CD14-positive monocyte (primary cell): ENCODE results near the gene SYTL1. TPM values are rescaled to one million over a fixed set of nuclear protein-coding genes. Genes with fewer than 3 reads are reported as not detected.

Experiments used
- DNase-seq, 3 donors: peaks; one replicate each; pipeline ENCODE4 v3.0.0-alpha.2; 2011 to 2022
- H2AFZ ChIP-seq: 2 replicates; pipeline ENCODE4 v1.6.0; 2012; ENCODE audit warnings: mild to moderate bottlenecking, low read depth, low read length, inconsistent platforms; ENCODE audit not compliant: insufficient read depth, poor library complexity, severe bottlenecking
- H3K27ac ChIP-seq, 2 donors: 1 replicate in 1 of 2; 2 replicates in 1 of 2; pipeline ENCODE4 v1.5.1; 2012 to 2013; ENCODE audit warnings: low read length in 2 of 2, control low read depth in 1 of 2, inconsistent platforms in 1 of 2, low read depth in 1 of 2, mild to moderate bottlenecking in 1 of 2
- H3K27me3 ChIP-seq, 2 donors: one replicate each; pipeline versions ENCODE4 v1.6.0 to v1.6.1; 2011 to 2013; ENCODE audit warnings: low read length in 2 of 2; ENCODE audit not compliant: control insufficient read depth in 2 of 2, insufficient read depth in 2 of 2
- H3K36me3 ChIP-seq, 2 donors: replicated peaks in 1 of 2; 1 replicate in 1 of 2; 2 replicates in 1 of 2; pipeline versions ENCODE4 v1.5.1 to v1.6.1; 2012 to 2013; ENCODE audit warnings: low read length in 2 of 2, control low read depth in 1 of 2, inconsistent platforms in 1 of 2, mild to moderate bottlenecking in 1 of 2; ENCODE audit not compliant: insufficient read depth in 2 of 2, control insufficient read depth in 1 of 2
- H3K4me1 ChIP-seq, 2 donors: 1 replicate in 1 of 2; 2 replicates in 1 of 2; pipeline versions ENCODE4 v1.5.1 to v1.6.1; 2012 to 2013; ENCODE audit warnings: low read length in 2 of 2, control low read depth in 1 of 2, inconsistent platforms in 1 of 2, mild to moderate bottlenecking in 1 of 2, moderate library complexity in 1 of 2; ENCODE audit not compliant: insufficient read depth in 2 of 2, control insufficient read depth in 1 of 2
- H3K4me2 ChIP-seq: replicated peaks from 2 replicates; pipeline ENCODE3; 2012; ENCODE audit warnings: low read length, moderate library complexity, mild to moderate bottlenecking; ENCODE audit not compliant: poor library complexity, severe bottlenecking; ENCODE audit errors: extremely low read depth
- H3K4me3 ChIP-seq, 3 experiments: fragments of 200-600 bp in 1 of 3; sonication (generic) in 1 of 3; replicated peaks in 1 of 3; 1 replicate in 2 of 3; 2 replicates in 1 of 3; pipeline ENCODE4 v1.5.1; 2011 to 2013; ENCODE audit warnings: low read length in 3 of 3, mild to moderate bottlenecking in 3 of 3, control low read depth in 2 of 3, low read depth in 2 of 3, inconsistent platforms in 1 of 3, moderate library complexity in 1 of 3
- H3K79me2 ChIP-seq: 2 replicates; pipeline ENCODE4 v1.6.0; 2012; ENCODE audit warnings: mild to moderate bottlenecking, control low read depth, inconsistent platforms, low read length, moderate library complexity; ENCODE audit not compliant: insufficient read depth
- H3K9ac ChIP-seq: 2 replicates; pipeline ENCODE4 v1.6.0; 2017; ENCODE audit warnings: low read length, mild to moderate bottlenecking; ENCODE audit not compliant: insufficient read depth, poor library complexity, severe bottlenecking
- H3K9me3 ChIP-seq, 2 donors: replicated peaks in 1 of 2; 1 replicate in 1 of 2; 2 replicates in 1 of 2; pipeline versions ENCODE4 v1.5.1 to v1.6.1; 2012 to 2013; ENCODE audit warnings: low read length in 2 of 2, control low read depth in 1 of 2; ENCODE audit not compliant: control insufficient read depth in 1 of 2, insufficient read depth in 1 of 2
- H4K20me1 ChIP-seq: 2 replicates; pipeline ENCODE4 v1.6.0; 2012; ENCODE audit warnings: mild to moderate bottlenecking, low read length, control low read depth, moderate library complexity; ENCODE audit not compliant: insufficient read depth
- H3K27ac Mint-ChIP-seq, 7 donors: one replicate each; pipeline ENCODE4 v1.8.0; 2020; ENCODE audit warnings: mild to moderate bottlenecking in 7 of 7, mixed read lengths in 7 of 7, moderate library complexity in 6 of 7, inconsistent platforms in 2 of 7
- H3K27me3 Mint-ChIP-seq, 3 donors: one replicate each; pipeline ENCODE4 v1.8.0; 2021 to 2022; ENCODE audit warnings: low read depth in 3 of 3, mild to moderate bottlenecking in 3 of 3, mixed read lengths in 3 of 3, moderate library complexity in 3 of 3, inconsistent platforms in 1 of 3
- H3K36me3 Mint-ChIP-seq, 2 donors: one replicate each; pipeline ENCODE4 v1.8.0; 2020; ENCODE audit warnings: mixed read lengths in 2 of 2, inconsistent platforms in 1 of 2, mild to moderate bottlenecking in 1 of 2
- H3K4me1 Mint-ChIP-seq: one replicate; pipeline ENCODE4 v1.8.0; 2020; ENCODE audit warnings: mild to moderate bottlenecking, mixed read lengths
- H3K4me3 Mint-ChIP-seq, 2 donors: one replicate each; pipeline ENCODE4 v1.8.0; 2020; ENCODE audit warnings: mild to moderate bottlenecking in 2 of 2, mixed read lengths in 2 of 2, moderate library complexity in 1 of 2
- H3K9me3 Mint-ChIP-seq, 7 donors: one replicate each; pipeline ENCODE4 v1.8.0; 2020 to 2022; ENCODE audit warnings: mixed read lengths in 7 of 7, mild to moderate bottlenecking in 6 of 7, moderate library complexity in 6 of 7, inconsistent platforms in 2 of 7
- CTCF ChIP-seq: fragments of 200-600 bp; IDR thresholded peaks from one replicate; pipeline ENCODE4 v1.8.0; 2022; ENCODE audit warnings: antibody characterized with exemption, mild to moderate bottlenecking
- WGBS: methylation state at CpG from one replicate; pipeline ENCODE4 v1.1.5; 2013; ENCODE audit warnings: missing lambda C conversion rate; ENCODE audit not compliant: insufficient coverage; 5-methylcytosine and 5-hydroxymethylcytosine counted together
- intact Hi-C, 2 donors: fragments of 100-400 bp; cut with micrococcal nuclease; formaldehyde crosslinking; loops; one replicate each; pipeline versions ENCODE4 v1.15.0 to v1.15.1; 2023
- polyA plus RNA-seq, 3 donors: library from polyadenylated mRNA; depleted of rRNA in 1 of 3; unstranded in 2 of 3; stranded (reverse) in 1 of 3; fragments of 300-500 nt in 2 of 3; fragments of >200 nt in 1 of 3; fragmentation: Illumina TruSeq in 2 of 3; gene quantifications; 1 replicate in 2 of 3; 2 replicates in 1 of 3; pipeline ENCODE4 v1.2.3, GENCODE V29; 2012 to 2021

SYTL1 gene
- polyA plus RNA-seq, 3 donors = 26.9 to 95.8 (median 44.6) TPM

- Histone ChIP-seq H2AFZ (no peak overlapping the region), H3K36me3 (peaks cover 26 to 27% of the 10 kb centered on the region in 2 donors), H3K79me2 (peaks cover 22% of the 10 kb centered on the region), H3K9me3 (no peaks in the 10 kb centered on the region), H3K4me3 (no peak overlapping the region), H3K9ac (no peak overlapping the region), H3K4me1 (peaks cover 41 to 49% of the 10 kb centered on the region in 2 donors), H3K27ac (no peak overlapping the region), H4K20me1 (no peaks in the 10 kb centered on the region), H3K27me3 (no peaks in the 10 kb centered on the region), H3K4me2 (no peak overlapping the region)
- H3K4me3 Mint-ChIP-seq = no peak overlapping the region
- peak in 1 of 3 donors; percentile 29 for DNase-seq
- intact Hi-C loops = no loop called here
- H3K27ac Mint-ChIP-seq = peak overlapping the region in 5 of 7 donors; percentile 4 to 83 (median 42)
- H3K27me3 Mint-ChIP-seq = peaks cover 1 to 2% (median 2%) of the 10 kb centered on the region in 3 donors
- no peak for TF ChIP-seq CTCF
- peaks cover 46% of the 10 kb centered on the region for H3K4me1 Mint-ChIP-seq
- H3K36me3 Mint-ChIP-seq = peaks cover 32 to 37% of the 10 kb centered on the region in 2 donors
- no peaks in the 10 kb centered on the region for H3K9me3 Mint-ChIP-seq
- 28% methylated on average over 5 of the region's 5 CpGs for WGBS
These were observed 2.6 kb upstream of the SYTL1 start for GRCh38 chr1:27339213-27339612.

- Mint-ChIP-seq H3K27ac (peak overlapping the region; percentile 66 to 93 (median 84)), H3K4me1 (peaks cover 57% of the 10 kb centered on the region), H3K4me3 (peak overlapping the region; percentile 82 to 96), H3K27me3 (peaks cover 0 to 4% (median 0%) of the 10 kb centered on the region in 3 donors), H3K9me3 (no peaks in the 10 kb centered on the region), H3K36me3 (peaks cover 26 to 28% of the 10 kb centered on the region in 2 donors)
- Histone ChIP-seq H3K27ac (peak overlapping the region; percentile 80 to 89), H3K36me3 (peaks cover 9 to 21% of the 10 kb centered on the region in 2 donors), H3K9ac (peak overlapping the region; percentile 76), H3K4me3 (peak overlapping the region; percentile 39 to 87 (median 52)), H2AFZ (peak overlapping the region; percentile 84), H4K20me1 (no peaks in the 10 kb centered on the region), H3K4me1 (peaks cover 44 to 55% of the 10 kb centered on the region in 2 donors), H3K9me3 (no peaks in the 10 kb centered on the region), H3K27me3 (no peaks in the 10 kb centered on the region), H3K79me2 (peaks cover 35% of the 10 kb centered on the region), H3K4me2 (peak overlapping the region; percentile 96)
- intact Hi-C loops = no loop called here
- no peak for DNase-seq
- 7% methylated on average over 5 of the region's 8 CpGs for WGBS
- no peak for TF ChIP-seq CTCF
These were observed 562 bp downstream of the SYTL1 start for GRCh38 chr1:27342391-27342777.
